ENCODE results near the gene SMG6. TPM values are rescaled to one million over a fixed set of nuclear protein-coding genes. Genes with fewer than 3 reads are reported as not detected.
"Not testable (repeated sequence)": the region's sequence is repeated elsewhere in the genome, so short reads cannot be mapped to it uniquely, and the experiment has no call there.

Gene SMG6
- total and polyA plus RNA-seq, 2 of the 4 experiments (the other 2 are of a cell fraction) = 16.3 to 30.3 TPM

- H4K8ac ChIP-seq (ENCODE audit: low read depth in 2 of 2, low read length in 2 of 2); H4K5ac ChIP-seq (ENCODE audit: low read depth, low read length); in situ Hi-C loops (cut with MboI; ENCODE audit: low sequenced_read_pairs); H3K27ac ChIP-seq (ENCODE audit: insufficient read depth, low read length); H2BK15ac ChIP-seq (ENCODE audit: low read depth, low read length); H3K27me3 ChIP-seq (ENCODE audit: control insufficient read depth, insufficient read depth, low read length); H3K4me3 ChIP-seq (ENCODE audit: insufficient read depth, low read depth, low read length); H3K23ac ChIP-seq (ENCODE audit: low read depth, low read length); H2BK120ac ChIP-seq (ENCODE audit: low read depth, low read length); H3K9me1 ChIP-seq (ENCODE audit: insufficient read depth, low read length); H4K20me1 ChIP-seq (ENCODE audit: insufficient read depth, low read length); H2BK5ac ChIP-seq (ENCODE audit: low read depth, low read length, poor library complexity, severe bottlenecking); BruUV-seq (replicated peaks); H3K18ac ChIP-seq (ENCODE audit: low read depth, low read length); H3K4me2 ChIP-seq (ENCODE audit: low read depth, low read length); H2AFZ ChIP-seq (replicated peaks; ENCODE audit: low read length, poor library complexity); H3K56ac ChIP-seq (ENCODE audit: extremely low read depth, insufficient read depth, low read length); H4K91ac ChIP-seq (ENCODE audit: insufficient read depth, low read depth, low read length); H2BK20ac ChIP-seq (ENCODE audit: low read depth, low read length); dilution Hi-C loops (cut with HindIII; ENCODE audit: low sequenced_read_pairs, unreplicated experiment); H3K9me3 ChIP-seq (ENCODE audit: control insufficient read depth, insufficient read depth, low read length); H3K9ac ChIP-seq (ENCODE audit: low read depth, low read length); H3K4ac ChIP-seq (ENCODE audit: low read depth, low read length); H2AK5ac ChIP-seq (ENCODE audit: low read depth, low read length); H3K4me1 ChIP-seq (ENCODE audit: control insufficient read depth, insufficient read depth, low read length); intact Hi-C loops (cut with micrococcal nuclease); DNase-seq; POLR2A ChIA-PET (ENCODE audit: unreplicated experiment); H3K14ac ChIP-seq (replicated peaks; ENCODE audit: low read depth, low read length); H3K36me3 ChIP-seq (ENCODE audit: control insufficient read depth, insufficient read depth, low read length); ATAC-seq (ENCODE audit: low read depth); H2AK9ac ChIP-seq (replicated peaks; ENCODE audit: low read depth, low read length, poor library complexity): not testable (repeated sequence)
- CTCF ChIA-PET = interaction anchor here (0.5 to 1.3 kb wide), 3 partner anchors 14 to 164 kb away, joined by 3 to 6 read pairs (median 3); no protein-coding TSS in a partner anchor
- peaks cover 20 to 62% of the 10 kb centered on the region in 2 experiments for H3K79me1 ChIP-seq (ENCODE audit: low read depth in 1 of 2, low read length in 2 of 2)
- WGBS, 2 experiments (ENCODE audit: extremely low coverage in 2 of 2, insufficient read length in 1 of 2) = 100% methylated on average over 1 of the region's 8 CpGs; no CpG with 5 or more reads in 1 of the 2 experiments
Observed at GRCh38 chr17:2258830-2259229, 44.8 kb downstream of the SMG6 start.
